Fibroblast of villous mesenchyme (primary cell): ENCODE data around the gene DEAF1. TPM values are rescaled to one million over a fixed set of nuclear protein-coding genes. Genes with fewer than 3 reads are reported as not detected.

Experiments
- DNase-seq: peaks from one replicate; pipeline ENCODE4 v3.0.0-alpha.2; 2010; ENCODE audit warnings: low read depth
- H3K4me3 ChIP-seq: 2 replicates; pipeline ENCODE4 v1.5.1; 2011; ENCODE audit warnings: low read depth, mild to moderate bottlenecking, low read length
- CTCF ChIP-seq: IDR thresholded peaks from 2 replicates; pipeline ENCODE4 v1.5.1; 2012; ENCODE audit warnings: low read depth, mild to moderate bottlenecking, low read length; ENCODE audit not compliant: insufficient read depth
- total RNA-seq: library from RNA; depleted of rRNA; stranded (reverse); fragments of >200 nt; gene quantifications from 2 replicates; pipeline ENCODE4 v1.2.3, GENCODE V29; 2012

The DEAF1 gene
- total RNA-seq, 1 donor, result 33.7 TPM

- DNase-seq, result no peak
- H3K4me3 ChIP-seq, result no peak overlapping the region
- TF ChIP-seq CTCF, result no peak
Measured at GRCh38 chr11:673866-674265, 21.2 kb downstream of the DEAF1 start.

GRCh38 chr11:665704-666281 is 29.2 kb downstream of the DEAF1 start:
- no peak overlapping the region for H3K4me3 ChIP-seq
- TF ChIP-seq CTCF, result no peak
- DNase-seq, result peak; percentile 91

- H3K4me3 ChIP-seq, result no peak overlapping the region
- DNase-seq, result peak; percentile 96
- TF ChIP-seq CTCF, result no peak
Measured at GRCh38 chr11:665062-665703, 29.8 kb downstream of the DEAF1 start.

GRCh38 chr11:662689-663274 is 32.2 kb downstream of the DEAF1 start:
- peak; percentile 88 for TF ChIP-seq CTCF
- no peak overlapping the region for H3K4me3 ChIP-seq
- DNase-seq, result peak; percentile 69

GRCh38 chr11:660681-661444 is 34.2 kb downstream of the DEAF1 start:
- TF ChIP-seq CTCF, result no peak
- H3K4me3 ChIP-seq, result no peak overlapping the region
- DNase-seq, result no peak

- no peak overlapping the region for H3K4me3 ChIP-seq
- DNase-seq, result no peak
Measured at GRCh38 chr11:660281-660680, 34.7 kb downstream of the DEAF1 start.

More at GRCh38 chr11:660281-660680, 34.7 kb downstream of the DEAF1 start:
- no peak for TF ChIP-seq CTCF
